SK-MEL-5 (cell line): ENCODE data around the gene EME1. TPM values are rescaled to one million over a fixed set of nuclear protein-coding genes. Genes with fewer than 3 reads are reported as not detected.
"Not testable (repeated sequence)": the region's sequence is repeated elsewhere in the genome, so short reads cannot be mapped to it uniquely, and the experiment has no call there.

Experiments
- DNase-seq: peaks from one replicate; pipeline ENCODE4 v3.0.0-alpha.2; 2016; ENCODE audit warnings: low read depth, low spot score
- in situ Hi-C: cut with HindIII; loops from 2 replicates; pipeline ENCODE4 v1.10.0; 2016; ENCODE audit warnings: low sequenced_read_pairs, high pct_unique_total_duplicates, low pct_unique_long_range_greater_than_20kb
- total RNA-seq: library from RNA; depleted of rRNA; stranded (reverse); fragments of >200 nt; shearing (Covaris generic); gene quantifications from 2 replicates; pipeline ENCODE4 v1.2.3, GENCODE V29; 2014

EME1 gene
- total RNA-seq, 1 experiment from 2014 or later: 13.0 TPM

GRCh38 chr17:50406578-50406977 lies 33.5 kb downstream of the EME1 start:
- in situ Hi-C loops: no loop called here
- no peak for DNase-seq

- in situ Hi-C loops: no loop called here
- DNase-seq: no peak
Observed at GRCh38 chr17:50407921-50408320, 34.9 kb downstream of the EME1 start.

- in situ Hi-C loops: no loop called here
- DNase-seq: no peak
Observed at GRCh38 chr17:50412188-50412732, 39.2 kb downstream of the EME1 start.

GRCh38 chr17:50414808-50415207 lies 41.8 kb downstream of the EME1 start:
- in situ Hi-C loops: no loop called here
- DNase-seq: no peak

GRCh38 chr17:50419577-50419976 lies 46.5 kb downstream of the EME1 start:
- DNase-seq, in situ Hi-C loops: not testable (repeated sequence)

- in situ Hi-C loops: no loop called here
- DNase-seq: peak; percentile 73
Observed at GRCh38 chr17:50420419-50421112, 47.5 kb downstream of the EME1 start.

- no peak for DNase-seq
- in situ Hi-C loops: no loop called here
Observed at GRCh38 chr17:50421308-50422051, 48.5 kb downstream of the EME1 start.

- in situ Hi-C loops: no loop called here
- DNase-seq: no peak
Observed at GRCh38 chr17:50422738-50423137, 49.7 kb downstream of the EME1 start.

- in situ Hi-C loops: no loop called here
- DNase-seq: peak; percentile 61
Observed at GRCh38 chr17:50423553-50424159, 50.6 kb downstream of the EME1 start.

GRCh38 chr17:50424246-50424995 lies 51.4 kb downstream of the EME1 start:
- in situ Hi-C loops: no loop called here
- no peak for DNase-seq

- no peak for DNase-seq
- in situ Hi-C loops: no loop called here
Observed at GRCh38 chr17:50424996-50425681, 52.1 kb downstream of the EME1 start.

GRCh38 chr17:50425682-50426471 lies 52.8 kb downstream of the EME1 start, which contains the start of gene ACSF2:
Gene ACSF2 (plus strand): TSS chr17:50426218. CDS start chr17:50426262, 44 bp downstream.
- peak; percentile 53 for DNase-seq
- in situ Hi-C loops: no loop called here

GRCh38 chr17:50426472-50426782 lies 53.4 kb downstream of the EME1 start:
- DNase-seq: no peak
- in situ Hi-C loops: no loop called here

- in situ Hi-C loops: no loop called here
Observed at GRCh38 chr17:50426814-50427787, 54.1 kb downstream of the EME1 start.

GRCh38 chr17:50428126-50428525 lies 55.1 kb downstream of the EME1 start:
- DNase-seq, in situ Hi-C loops: not testable (repeated sequence)

More at GRCh38 chr17:50426814-50427787, 54.1 kb downstream of the EME1 start:
- peak; percentile 61 for DNase-seq
